HG02642 (cell line): ENCODE measurements around the gene ZNF227.
"Not testable (repeated sequence)": the region's sequence is repeated elsewhere in the genome, so short reads cannot be mapped to it uniquely, and the experiment has no call there.

Experiments used
- ATAC-seq: cut with Tn5 transposase; IDR thresholded peaks from one replicate; pipeline ENCODE4 v1.9.1; 2021; ENCODE audit warnings: mild to moderate bottlenecking; ENCODE audit not compliant: unreplicated experiment, poor library complexity

The ZNF227 gene

GRCh38 chr19:44232867-44233266 is 20.5 kb downstream of the ZNF227 start:
- no peak for ATAC-seq

- no peak for ATAC-seq
Observed at GRCh38 chr19:44236384-44236783, 24.1 kb downstream of the ZNF227 start.

- ATAC-seq: not testable (repeated sequence)
Observed at GRCh38 chr19:44252332-44252731, 40.0 kb downstream of the ZNF227 start.

GRCh38 chr19:44253392-44253791 is 41.1 kb downstream of the ZNF227 start:
- not testable (repeated sequence) for ATAC-seq

GRCh38 chr19:44254496-44254895 is 42.2 kb downstream of the ZNF227 start:
- no peak for ATAC-seq

GRCh38 chr19:44255705-44256411 is 43.5 kb downstream of the ZNF227 start:
- ATAC-seq: no peak

- ATAC-seq: no peak
Observed at GRCh38 chr19:44258136-44258535, 45.8 kb downstream of the ZNF227 start.

GRCh38 chr19:44258835-44259413 is 46.6 kb downstream of the ZNF227 start:
- no peak for ATAC-seq

- ATAC-seq: no peak
Observed at GRCh38 chr19:44260343-44260681, 48.0 kb downstream of the ZNF227 start.

GRCh38 chr19:44260695-44261446 is 48.5 kb downstream of the ZNF227 start:
- no peak for ATAC-seq

GRCh38 chr19:44277331-44277730 is 65.0 kb downstream of the ZNF227 start:
- ATAC-seq: no peak

- ATAC-seq: no peak
Observed at GRCh38 chr19:44278181-44278690, 65.9 kb downstream of the ZNF227 start.

- no peak for ATAC-seq
Observed at GRCh38 chr19:44280916-44281315, 68.6 kb downstream of the ZNF227 start.

GRCh38 chr19:44282846-44283245 is 70.5 kb downstream of the ZNF227 start:
- no peak for ATAC-seq

- ATAC-seq: no peak
Observed at GRCh38 chr19:44284968-44285367, 72.6 kb downstream of the ZNF227 start.
